HepG2 (cell line): Measurements from ENCODE around the gene CREBBP. TPM values are rescaled to one million over a fixed set of nuclear protein-coding genes. Genes with fewer than 3 reads are reported as not detected.

Source experiments
- ATAC-seq: fragments of 200-7000 bp; cut with Tn5 transposase; 3 replicates; pipeline ENCODE4 v1.9.1; 2020; ENCODE audit warnings: mild to moderate bottlenecking, moderate library complexity
- BruUV-seq: library from RNA; stranded (reverse); fragments of 400-500 nt; replicated peaks from 2 replicates; lab custom pipeline; 2021; lab: Mats Ljungman, UMichigan
- CTCF ChIA-PET: fragments of 300-600 bp; formaldehyde crosslinking; extraction: SDS; loops from one replicate; lab custom pipeline; 2021; ENCODE audit warnings: low total read pairs, inconsistent platforms, low intra/inter-chr PET ratio; lab: Yijun Ruan, JAX
- POLR2A ChIA-PET: fragments of 350-600 bp; sonication (Branson Sonifier 250); formaldehyde crosslinking; loops from one replicate; lab custom pipeline; 2020; ENCODE audit warnings: antibody characterized with exemption, inconsistent platforms; lab: Yijun Ruan, JAX
- DNase-seq: peaks from one replicate; pipeline ENCODE4 v3.0.0-alpha.2; 2015; ENCODE audit warnings: low spot score
- FAIRE-seq: peaks from 3 replicates; lab custom pipeline; 2011; peaks lifted over from hg19 to GRCh38; lab: Jason Lieb, UNC
- H2AFZ ChIP-seq: one replicate; pipeline ENCODE4 v1.6.1; 2011; ENCODE audit warnings: low read length, inconsistent platforms
- H3K27ac ChIP-seq: fragments of 300-600 bp; 3 replicates; pipeline ENCODE4 v1.8.0; 2011; ENCODE audit warnings: mixed run types, mild to moderate bottlenecking, mixed read lengths, low read length, inconsistent platforms; ENCODE audit not compliant: insufficient read depth; ENCODE audit errors: extremely low read length
- H3K27me3 ChIP-seq, 2 experiments: fragments of 200-600 bp in 1 of 2; 2 replicates in 1 of 2; 3 replicates in 1 of 2; pipeline versions ENCODE4 v1.6.0 to v1.8.0; 2011; ENCODE audit warnings: low read length in 2 of 2, mild to moderate bottlenecking in 2 of 2, moderate library complexity in 2 of 2, inconsistent platforms in 1 of 2; ENCODE audit not compliant: insufficient read depth in 2 of 2, control insufficient read depth in 1 of 2
- H3K36me3 ChIP-seq, 2 experiments: fragments of 200-600 bp in 1 of 2; replicated peaks in 1 of 2; 2 replicates in 1 of 2; 3 replicates in 1 of 2; pipeline versions ENCODE4 v1.5.1 to v1.8.0; 2011; ENCODE audit warnings: low read length in 2 of 2, inconsistent platforms in 1 of 2; ENCODE audit not compliant: insufficient read depth in 2 of 2, control insufficient read depth in 1 of 2
- H3K4me1 ChIP-seq: 2 replicates; pipeline ENCODE4 v1.5.1; 2012; ENCODE audit warnings: low read length, inconsistent platforms; ENCODE audit not compliant: insufficient read depth
- H3K4me2 ChIP-seq: 2 replicates; pipeline ENCODE4 v1.6.0; 2011; ENCODE audit warnings: low read depth, low read length, inconsistent platforms
- H3K4me3 ChIP-seq, 3 experiments: fragments of 200-600 bp in 1 of 3; sonication (generic), shearing (Covaris generic) in 1 of 3; replicated peaks in 1 of 3; 2 replicates each; pipeline ENCODE4 v1.5.1; 2011 to 2016; ENCODE audit warnings: low read length in 3 of 3, inconsistent platforms in 2 of 3, low read depth in 2 of 3, mild to moderate bottlenecking in 2 of 3, control low read depth in 1 of 3, mixed read lengths in 1 of 3; ENCODE audit not compliant: insufficient read depth in 1 of 3
- H3K79me2 ChIP-seq: one replicate; pipeline ENCODE4 v1.6.1; 2011; ENCODE audit warnings: low read length, inconsistent platforms; ENCODE audit not compliant: insufficient read depth
- H3K9ac ChIP-seq: 2 replicates; pipeline ENCODE4 v1.6.0; 2011; ENCODE audit warnings: mild to moderate bottlenecking, low read depth, low read length, inconsistent platforms; ENCODE audit not compliant: insufficient read depth
- H3K9me3 ChIP-seq: 2 replicates; pipeline ENCODE4 v1.5.1; 2012; ENCODE audit warnings: mild to moderate bottlenecking, low read length
- H4K20me1 ChIP-seq: 2 replicates; pipeline ENCODE4 v1.6.0; 2011; ENCODE audit warnings: inconsistent platforms, mild to moderate bottlenecking, low read length, moderate library complexity; ENCODE audit not compliant: insufficient read depth
- BCL6 ChIP-seq: IDR thresholded peaks from 2 replicates; pipeline ENCODE4 v1.6.1; 2016; ENCODE audit warnings: missing genetic modification reagents, missing compliant biosample characterization
- MAFF ChIP-seq: IDR thresholded peaks from 2 replicates; pipeline ENCODE4 v1.6.1; 2011; ENCODE audit warnings: low read depth, low read length, improper control_type of control experiment
- MAFK ChIP-seq, 2 experiments: IDR thresholded peaks in 1 of 2; conservative IDR thresholded peaks in 1 of 2; 2 replicates each; pipeline ENCODE4 v1.6.1; 2011; ENCODE audit warnings: improper control_type of control experiment in 2 of 2, low read length in 2 of 2
- MED13 ChIP-seq: sonication (generic); formaldehyde crosslinking; IDR thresholded peaks from 2 replicates; pipeline ENCODE4 v1.5.0; 2020; ENCODE audit warnings: missing genetic modification reagents
- MLLT10 ChIP-seq: sonication (generic); formaldehyde crosslinking; IDR thresholded peaks from 2 replicates; pipeline ENCODE4 v1.4.0; 2020; ENCODE audit warnings: missing genetic modification reagents
- MTA3 ChIP-seq: sonication (generic); formaldehyde crosslinking; IDR thresholded peaks from 2 replicates; pipeline ENCODE4 v1.4.0; 2020; ENCODE audit warnings: missing genetic modification reagents
- REPIN1 ChIP-seq: sonication (generic); formaldehyde crosslinking; IDR thresholded peaks from 2 replicates; pipeline ENCODE4 v1.8.0; 2022; ENCODE audit warnings: missing genetic modification reagents, low read depth, mild to moderate bottlenecking, borderline replicate concordance
- ZNF33B ChIP-seq: sonication (generic); formaldehyde crosslinking; IDR thresholded peaks from 2 replicates; pipeline ENCODE4 v1.5.1; 2020; ENCODE audit warnings: mild to moderate bottlenecking, missing genetic modification reagents
- WGBS: methylation state at CpG from one replicate; pipeline ENCODE4 v1.1.6; 2017; ENCODE audit warnings: low lambda C conversion rate; 5-methylcytosine and 5-hydroxymethylcytosine counted together
- in situ Hi-C: cut with HindIII; loops from 2 replicates; pipeline ENCODE4 v1.10.0; 2017; ENCODE audit warnings: low pct_unique_long_range_greater_than_20kb; ENCODE audit not compliant: extremely low pct_ligation_motif_present
- intact Hi-C: fragments of 100-400 bp; cut with micrococcal nuclease; formaldehyde crosslinking; loops from one replicate; pipeline ENCODE4 v1.10.0; 2022; ENCODE audit not compliant: unreplicated experiment
- polyA plus RNA-seq, 8 experiments: library from polyadenylated mRNA; depleted of rRNA in 3 of 8; stranded (reverse) in 7 of 8; unstranded in 1 of 8; fragments of >200 nt; fragmentation: Illumina TruSeq in 4 of 8; extraction: Trizol in 4 of 8; gene quantifications; 2 replicates each; pipeline versions ENCODE4 v1.2.1 to v1.2.3, GENCODE V29; 2011 to 2016; ENCODE audit warnings: low read depth in 4 of 8, missing spikeins in 1 of 8, mixed read lengths in 1 of 8; ENCODE audit not compliant: insufficient read depth in 1 of 8
- total RNA-seq, 5 experiments: library from RNA; depleted of rRNA; stranded (reverse); fragments of >200 nt; fragmentation: Illumina TruSeq; extraction: Trizol; gene quantifications; 2 replicates each; pipeline ENCODE4 v1.2.3, GENCODE V29; 2016; ENCODE audit warnings: low read depth in 1 of 5
- TF ChIP-seq, protein P1 (sequence below): sonication (generic); formaldehyde crosslinking; IDR thresholded peaks from 2 replicates; pipeline ENCODE4 v1.8.1; 2023; ENCODE audit warnings: missing genetic modification reagents, inconsistent platforms, borderline replicate concordance
- TF ChIP-seq, protein P2 (sequence below): IDR thresholded peaks from 2 replicates; pipeline ENCODE4 v1.6.1; 2016; ENCODE audit warnings: low read depth, control low read depth
- TF ChIP-seq, protein P3 (sequence below): IDR thresholded peaks from 2 replicates; pipeline ENCODE4 v1.6.1; 2016; ENCODE audit warnings: mild to moderate bottlenecking

The CREBBP gene
- total and polyA plus RNA-seq, 2 of the 13 experiments (the other 11 are each of a cell fraction or from before 2014, with no cell fraction given): 5.3 to 10.4 TPM

DNA sequence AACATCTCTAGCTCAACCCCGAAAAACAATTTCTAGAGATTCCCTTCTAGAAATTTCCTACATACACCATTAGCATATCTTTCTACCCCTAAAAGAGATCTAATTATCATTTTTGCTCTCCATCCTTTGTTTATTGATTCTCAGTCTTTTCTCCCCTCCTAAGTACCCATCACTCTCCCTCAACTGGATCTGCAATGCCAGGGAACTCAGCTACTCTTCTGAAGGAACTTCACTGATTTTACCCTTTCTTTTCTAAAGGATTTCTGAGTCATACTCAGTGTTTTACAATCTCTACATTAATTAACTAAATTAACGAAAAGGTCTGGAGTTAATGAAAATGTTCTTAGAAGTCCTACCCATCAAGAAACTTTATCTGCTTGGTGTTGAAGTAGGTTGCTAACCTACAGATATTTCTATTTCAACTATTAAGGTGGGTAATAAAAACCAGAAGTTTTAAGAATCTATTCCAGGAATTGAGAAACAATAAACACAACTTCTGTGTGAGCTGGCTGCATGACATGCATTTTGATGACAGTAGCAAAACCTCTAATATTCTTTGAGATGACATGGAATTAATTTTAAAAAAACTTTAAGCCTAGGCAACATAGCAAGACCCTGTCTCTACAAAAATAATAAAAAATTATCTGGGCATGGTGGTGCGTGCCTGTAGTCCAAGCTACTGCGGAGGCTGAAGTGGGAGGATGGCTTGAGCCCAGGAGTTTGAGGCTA, 13.6 kb downstream of the CREBBP start:
- FAIRE-seq: no peak
- Histone ChIP-seq H2AFZ (no peak overlapping the region), H3K4me3 (no peak overlapping the region), H4K20me1 (peaks cover 67% of the 10 kb centered on the region), H3K36me3 (no peaks in the 10 kb centered on the region; a peak in 2 of 5 replicates), H3K27ac (no peak overlapping the region), H3K9ac (no peak overlapping the region), H3K4me2 (no peak overlapping the region), H3K9me3 (no peaks in the 10 kb centered on the region)
- POLR2A ChIA-PET: interaction anchor here (2.4 kb wide), 1 partner anchor 14 kb away, joined by 5 read pairs; the partner anchor contains the start of gene CREBBP
- no TSS peak for BruUV-seq
- no peak for ATAC-seq
- in situ Hi-C loops: no loop called here
- intact Hi-C loops: loop anchor here (1.0 kb wide), 1 partner anchor 9 kb away; no protein-coding TSS in a partner anchor
- TF ChIP-seq MTA3 (no peak), MLLT10 (CRISPR knock-in tag) (no peak), REPIN1 (CRISPR knock-in tag) (no peak), MED13 (CRISPR knock-in tag) (no peak), BCL6 (CRISPR knock-in tag) (no peak), MAFK (conservative IDR thresholded peaks at IDR 0.05 in 1 of 2, IDR thresholded peaks at IDR 0.05 in 1 of 2; ENCODE audit: low read length in 2 of 2) (peak in 1 of 2 experiments; percentile 70; a peak in 3 of 4 replicates), ZNF33B (no peak), MAFF (peak; percentile 37; the same call in 1 of the 2 replicates)
- TF ChIP-seq, protein P1, sequence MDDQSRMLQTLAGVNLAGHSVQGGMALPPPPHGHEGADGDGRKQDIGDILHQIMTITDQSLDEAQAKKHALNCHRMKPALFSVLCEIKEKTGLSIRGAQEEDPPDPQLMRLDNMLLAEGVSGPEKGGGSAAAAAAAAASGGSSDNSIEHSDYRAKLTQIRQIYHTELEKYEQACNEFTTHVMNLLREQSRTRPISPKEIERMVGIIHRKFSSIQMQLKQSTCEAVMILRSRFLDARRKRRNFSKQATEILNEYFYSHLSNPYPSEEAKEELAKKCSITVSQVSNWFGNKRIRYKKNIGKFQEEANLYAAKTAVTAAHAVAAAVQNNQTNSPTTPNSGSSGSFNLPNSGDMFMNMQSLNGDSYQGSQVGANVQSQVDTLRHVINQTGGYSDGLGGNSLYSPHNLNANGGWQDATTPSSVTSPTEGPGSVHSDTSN (CRISPR knock-in tag): no peak
- TF ChIP-seq, protein P2, sequence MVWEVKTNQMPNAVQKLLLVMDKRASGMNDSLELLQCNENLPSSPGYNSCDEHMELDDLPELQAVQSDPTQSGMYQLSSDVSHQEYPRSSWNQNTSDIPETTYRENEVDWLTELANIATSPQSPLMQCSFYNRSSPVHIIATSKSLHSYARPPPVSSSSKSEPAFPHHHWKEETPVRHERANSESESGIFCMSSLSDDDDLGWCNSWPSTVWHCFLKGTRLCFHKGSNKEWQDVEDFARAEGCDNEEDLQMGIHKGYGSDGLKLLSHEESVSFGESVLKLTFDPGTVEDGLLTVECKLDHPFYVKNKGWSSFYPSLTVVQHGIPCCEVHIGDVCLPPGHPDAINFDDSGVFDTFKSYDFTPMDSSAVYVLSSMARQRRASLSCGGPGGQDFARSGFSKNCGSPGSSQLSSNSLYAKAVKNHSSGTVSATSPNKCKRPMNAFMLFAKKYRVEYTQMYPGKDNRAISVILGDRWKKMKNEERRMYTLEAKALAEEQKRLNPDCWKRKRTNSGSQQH (CRISPR knock-in tag): no peak
- TF ChIP-seq, protein P3, sequence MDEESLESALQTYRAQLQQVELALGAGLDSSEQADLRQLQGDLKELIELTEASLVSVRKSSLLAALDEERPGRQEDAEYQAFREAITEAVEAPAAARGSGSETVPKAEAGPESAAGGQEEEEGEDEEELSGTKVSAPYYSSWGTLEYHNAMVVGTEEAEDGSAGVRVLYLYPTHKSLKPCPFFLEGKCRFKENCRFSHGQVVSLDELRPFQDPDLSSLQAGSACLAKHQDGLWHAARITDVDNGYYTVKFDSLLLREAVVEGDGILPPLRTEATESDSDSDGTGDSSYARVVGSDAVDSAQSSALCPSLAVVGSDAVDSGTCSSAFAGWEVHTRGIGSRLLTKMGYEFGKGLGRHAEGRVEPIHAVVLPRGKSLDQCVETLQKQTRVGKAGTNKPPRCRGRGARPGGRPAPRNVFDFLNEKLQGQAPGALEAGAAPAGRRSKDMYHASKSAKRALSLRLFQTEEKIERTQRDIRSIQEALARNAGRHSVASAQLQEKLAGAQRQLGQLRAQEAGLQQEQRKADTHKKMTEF (CRISPR knock-in tag): no peak
- TF ChIP-seq, all 625 proteins: peak for 2
- DNase-seq: no peak
- CTCF ChIA-PET: no interaction called here
- WGBS: 96% methylated on average over 4 of the region's 4 CpGs
- no peaks in the 10 kb centered on the region for H3K27me3 ChIP-seq
- peaks cover 100% of the 10 kb centered on the region for H3K79me2 ChIP-seq
- H3K4me1 ChIP-seq: peaks cover 17% of the 10 kb centered on the region; the same call in 1 of the 2 replicates
